Measurements from ENCODE around the gene UBLCP1.

GRCh38 chr5:159317849-159318248, 54.8 kb downstream of the UBLCP1 start:
- TF ChIP-seq, protein P1, sequence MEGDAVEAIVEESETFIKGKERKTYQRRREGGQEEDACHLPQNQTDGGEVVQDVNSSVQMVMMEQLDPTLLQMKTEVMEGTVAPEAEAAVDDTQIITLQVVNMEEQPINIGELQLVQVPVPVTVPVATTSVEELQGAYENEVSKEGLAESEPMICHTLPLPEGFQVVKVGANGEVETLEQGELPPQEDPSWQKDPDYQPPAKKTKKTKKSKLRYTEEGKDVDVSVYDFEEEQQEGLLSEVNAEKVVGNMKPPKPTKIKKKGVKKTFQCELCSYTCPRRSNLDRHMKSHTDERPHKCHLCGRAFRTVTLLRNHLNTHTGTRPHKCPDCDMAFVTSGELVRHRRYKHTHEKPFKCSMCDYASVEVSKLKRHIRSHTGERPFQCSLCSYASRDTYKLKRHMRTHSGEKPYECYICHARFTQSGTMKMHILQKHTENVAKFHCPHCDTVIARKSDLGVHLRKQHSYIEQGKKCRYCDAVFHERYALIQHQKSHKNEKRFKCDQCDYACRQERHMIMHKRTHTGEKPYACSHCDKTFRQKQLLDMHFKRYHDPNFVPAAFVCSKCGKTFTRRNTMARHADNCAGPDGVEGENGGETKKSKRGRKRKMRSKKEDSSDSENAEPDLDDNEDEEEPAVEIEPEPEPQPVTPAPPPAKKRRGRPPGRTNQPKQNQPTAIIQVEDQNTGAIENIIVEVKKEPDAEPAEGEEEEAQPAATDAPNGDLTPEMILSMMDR (IDR thresholded peaks at IDR 0.05; ENCODE audit: low read depth, low read length, missing input control), result no peak
- no peak for TF ChIP-seq RAD21 (IDR thresholded peaks at IDR 0.05)
- no peak for TF ChIP-seq MAX (IDR thresholded peaks at IDR 0.05)
- TF ChIP-seq JUND (IDR thresholded peaks at IDR 0.05), result no peak
- TF ChIP-seq GABPA (IDR thresholded peaks at IDR 0.05 in 1 of 2, conservative IDR thresholded peaks at IDR 0.05 in 1 of 2), result no peak
- no peak for TF ChIP-seq YY1 (IDR thresholded peaks at IDR 0.05)
